HL-60 (cell line): ENCODE results near the gene HECW1.

Source experiments
- CTCF ChIP-seq: IDR thresholded peaks from one replicate; pipeline ENCODE4 v1.5.1; 2011; ENCODE audit warnings: low read length, control low read depth, inconsistent platforms; ENCODE audit not compliant: insufficient read depth
- GABPA ChIP-seq: IDR thresholded peaks from 2 replicates; pipeline ENCODE4 v1.6.1; 2012; ENCODE audit warnings: low read depth
- POLR2AphosphoS5 ChIP-seq: IDR thresholded peaks from 2 replicates; pipeline ENCODE4 v1.6.1; 2012; ENCODE audit warnings: low read depth
- TF ChIP-seq, protein P1 (sequence below): IDR thresholded peaks from 2 replicates; pipeline ENCODE4 v1.6.1; 2012; ENCODE audit warnings: low read depth; ENCODE audit not compliant: insufficient replicate concordance

DNA sequence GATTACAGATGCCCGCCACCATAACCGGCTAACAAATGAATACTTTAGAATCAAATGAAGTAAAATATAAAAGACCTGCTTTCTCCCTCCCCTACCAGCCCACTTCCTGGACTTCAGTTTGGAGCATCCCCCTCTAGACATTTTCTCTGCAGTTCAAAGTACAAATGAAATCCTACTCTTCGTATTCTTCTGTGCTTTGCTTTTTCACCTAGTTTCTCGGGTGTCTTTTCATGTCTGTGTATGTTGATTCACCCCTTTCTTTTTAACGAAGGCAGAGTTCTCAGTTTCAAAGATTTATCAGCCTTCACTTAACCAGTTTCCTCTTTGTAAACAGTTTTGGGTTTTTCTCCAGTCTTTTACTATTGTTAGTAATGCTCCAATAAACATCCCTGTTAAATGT lies 324.6 kb downstream of the HECW1 start:
- TF ChIP-seq CTCF (no peak), POLR2AphosphoS5 (no peak), GABPA (no peak)
- TF ChIP-seq, protein P1, sequence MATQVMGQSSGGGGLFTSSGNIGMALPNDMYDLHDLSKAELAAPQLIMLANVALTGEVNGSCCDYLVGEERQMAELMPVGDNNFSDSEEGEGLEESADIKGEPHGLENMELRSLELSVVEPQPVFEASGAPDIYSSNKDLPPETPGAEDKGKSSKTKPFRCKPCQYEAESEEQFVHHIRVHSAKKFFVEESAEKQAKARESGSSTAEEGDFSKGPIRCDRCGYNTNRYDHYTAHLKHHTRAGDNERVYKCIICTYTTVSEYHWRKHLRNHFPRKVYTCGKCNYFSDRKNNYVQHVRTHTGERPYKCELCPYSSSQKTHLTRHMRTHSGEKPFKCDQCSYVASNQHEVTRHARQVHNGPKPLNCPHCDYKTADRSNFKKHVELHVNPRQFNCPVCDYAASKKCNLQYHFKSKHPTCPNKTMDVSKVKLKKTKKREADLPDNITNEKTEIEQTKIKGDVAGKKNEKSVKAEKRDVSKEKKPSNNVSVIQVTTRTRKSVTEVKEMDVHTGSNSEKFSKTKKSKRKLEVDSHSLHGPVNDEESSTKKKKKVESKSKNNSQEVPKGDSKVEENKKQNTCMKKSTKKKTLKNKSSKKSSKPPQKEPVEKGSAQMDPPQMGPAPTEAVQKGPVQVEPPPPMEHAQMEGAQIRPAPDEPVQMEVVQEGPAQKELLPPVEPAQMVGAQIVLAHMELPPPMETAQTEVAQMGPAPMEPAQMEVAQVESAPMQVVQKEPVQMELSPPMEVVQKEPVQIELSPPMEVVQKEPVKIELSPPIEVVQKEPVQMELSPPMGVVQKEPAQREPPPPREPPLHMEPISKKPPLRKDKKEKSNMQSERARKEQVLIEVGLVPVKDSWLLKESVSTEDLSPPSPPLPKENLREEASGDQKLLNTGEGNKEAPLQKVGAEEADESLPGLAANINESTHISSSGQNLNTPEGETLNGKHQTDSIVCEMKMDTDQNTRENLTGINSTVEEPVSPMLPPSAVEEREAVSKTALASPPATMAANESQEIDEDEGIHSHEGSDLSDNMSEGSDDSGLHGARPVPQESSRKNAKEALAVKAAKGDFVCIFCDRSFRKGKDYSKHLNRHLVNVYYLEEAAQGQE, result no peak
